COR-L47 (cell line): ENCODE results near the gene SYTL3.
A peak's percentile ranks its signal among the peaks of the same experiment; 100 is the strongest.

Experiments
- DNase-seq: peaks from one replicate; lab custom pipeline; 2025; lab: John Stamatoyannopoulos, UW

Gene SYTL3

DNA sequence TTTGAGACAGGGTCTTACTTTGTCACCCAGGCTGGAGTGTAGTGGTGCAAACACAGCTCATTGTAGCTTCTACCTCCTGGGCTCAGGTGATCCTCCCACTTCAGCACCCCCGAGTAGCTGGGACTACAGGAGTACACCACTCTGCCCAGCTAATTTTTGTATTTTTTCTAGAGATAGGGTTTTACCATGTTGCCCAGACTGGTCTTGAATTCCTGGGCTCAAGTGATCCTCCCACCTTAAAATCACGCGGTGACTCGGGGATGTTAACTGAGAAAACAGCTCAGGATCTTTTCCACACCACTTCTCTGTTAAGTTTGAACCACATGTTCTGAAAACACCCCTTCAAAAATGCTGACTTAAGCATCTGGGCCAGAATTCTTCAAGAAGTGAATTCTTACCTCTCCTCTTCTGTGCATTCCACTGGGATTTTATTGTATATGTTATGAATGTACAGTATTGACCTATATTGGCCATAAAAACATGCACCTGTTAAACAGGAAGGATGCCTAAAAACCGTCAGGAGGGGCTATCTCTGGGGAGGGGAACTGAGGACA is 72.4 kb downstream of the SYTL3 start:
- DNase-seq = no peak

- DNase-seq = no peak
Measured at GRCh38 chr6:158725704-158726103, 75.8 kb downstream of the SYTL3 start.

DNA sequence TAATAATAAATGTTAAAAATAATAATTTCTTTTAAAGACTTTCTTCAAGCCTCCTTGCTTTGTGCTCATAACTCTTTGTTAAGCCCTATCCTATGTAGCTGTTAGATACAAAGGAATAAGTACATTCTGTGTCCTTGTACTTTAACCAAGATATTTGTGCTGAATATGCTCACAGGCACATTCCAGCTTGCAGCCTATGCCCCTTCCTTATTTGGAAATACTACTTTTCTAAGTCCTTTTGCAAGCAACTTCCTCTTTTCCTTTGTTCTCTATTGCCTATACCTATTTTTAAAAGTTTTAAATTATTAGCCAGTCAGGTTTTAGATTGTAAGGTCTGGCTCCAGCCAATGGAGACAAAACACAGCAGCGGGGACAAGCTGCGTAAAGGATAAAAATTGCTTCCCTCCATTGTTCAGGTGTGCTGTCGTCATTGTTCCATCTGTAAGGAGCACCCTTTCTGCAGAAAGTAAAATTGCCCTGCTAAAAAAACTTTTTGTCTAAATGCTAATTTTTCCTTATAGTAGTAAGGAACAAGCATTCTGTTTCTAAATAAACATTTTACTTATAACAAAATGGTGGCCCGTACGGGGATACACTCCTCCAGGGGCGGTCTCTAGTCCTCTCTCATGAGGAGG is 80.2 kb downstream of the SYTL3 start:
- DNase-seq = no peak

GRCh38 chr6:158730541-158730907 is 80.7 kb downstream of the SYTL3 start:
- no peak for DNase-seq

DNA sequence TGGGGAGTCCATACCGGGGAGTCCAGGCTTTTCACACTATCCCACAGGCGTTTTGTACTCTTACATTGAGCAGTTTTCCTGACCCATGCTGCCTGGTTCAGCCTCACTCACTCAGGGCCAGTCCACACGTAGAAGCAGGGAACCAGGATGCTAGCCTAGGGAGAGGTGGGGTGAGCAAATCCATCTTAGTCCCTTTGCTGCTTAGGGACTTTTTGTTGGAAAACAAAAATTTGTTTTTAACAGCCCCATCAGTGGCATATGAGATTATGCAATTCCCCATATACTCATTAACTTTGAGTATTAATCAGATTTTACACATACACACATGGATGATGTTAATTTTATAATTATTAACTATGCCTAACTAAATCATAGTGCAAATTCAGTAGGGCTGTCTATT is 85.2 kb downstream of the SYTL3 start:
- no peak for DNase-seq

- no peak for DNase-seq
Measured at GRCh38 chr6:158737082-158737709, 87.3 kb downstream of the SYTL3 start.

- DNase-seq = no peak
Measured at GRCh38 chr6:158737710-158738615, 88.1 kb downstream of the SYTL3 start.

DNA sequence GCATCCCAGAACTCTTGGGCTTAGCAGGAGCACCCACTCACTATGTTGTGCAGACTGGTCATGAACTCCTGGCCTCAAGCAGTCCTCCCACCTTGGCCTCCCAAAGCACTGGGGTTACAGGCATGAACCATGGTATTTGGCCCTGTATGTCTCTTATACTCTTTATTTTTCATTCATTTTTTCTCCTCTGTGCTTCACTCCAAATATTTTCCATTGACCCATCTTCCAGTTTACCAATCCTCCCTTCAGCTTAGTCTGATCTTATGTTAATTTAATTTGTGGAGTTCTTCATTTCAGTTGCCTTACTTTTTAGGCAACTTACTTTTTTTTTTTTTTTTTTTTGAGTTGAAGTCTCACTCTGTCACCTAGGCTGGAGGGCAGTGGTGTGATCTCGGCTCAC is 89.8 kb downstream of the SYTL3 start:
- no peak for DNase-seq

DNA sequence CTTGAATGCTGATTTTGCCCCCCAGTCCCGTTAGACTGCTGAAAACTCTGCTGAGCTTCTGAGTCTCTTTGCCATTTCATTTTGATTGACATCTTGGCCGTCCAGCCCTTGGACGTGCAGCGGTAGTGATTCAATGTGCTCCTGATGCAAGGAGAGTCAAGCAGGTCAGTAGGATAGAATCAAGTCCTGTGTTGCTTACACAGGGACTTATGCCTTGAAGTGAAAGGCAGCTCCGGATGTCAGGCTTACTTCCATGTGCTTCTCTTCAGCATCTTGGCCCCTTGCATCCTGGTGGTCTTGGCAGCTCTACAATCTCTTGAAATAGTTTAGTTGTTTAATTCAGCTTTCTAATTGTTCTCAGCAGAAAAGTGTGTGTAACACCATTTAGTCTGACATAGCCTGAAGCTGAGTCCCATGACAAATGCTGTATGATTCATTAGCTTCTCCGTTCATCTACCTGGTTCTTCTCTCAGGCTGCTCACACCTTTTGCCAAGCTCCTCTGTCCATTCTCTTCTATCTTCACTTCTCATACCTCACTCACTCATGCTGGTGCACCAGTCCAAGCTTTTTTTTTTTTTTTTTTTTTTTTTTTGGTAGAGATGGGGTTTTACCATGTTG is 93.3 kb downstream of the SYTL3 start:
- no peak for DNase-seq

DNA sequence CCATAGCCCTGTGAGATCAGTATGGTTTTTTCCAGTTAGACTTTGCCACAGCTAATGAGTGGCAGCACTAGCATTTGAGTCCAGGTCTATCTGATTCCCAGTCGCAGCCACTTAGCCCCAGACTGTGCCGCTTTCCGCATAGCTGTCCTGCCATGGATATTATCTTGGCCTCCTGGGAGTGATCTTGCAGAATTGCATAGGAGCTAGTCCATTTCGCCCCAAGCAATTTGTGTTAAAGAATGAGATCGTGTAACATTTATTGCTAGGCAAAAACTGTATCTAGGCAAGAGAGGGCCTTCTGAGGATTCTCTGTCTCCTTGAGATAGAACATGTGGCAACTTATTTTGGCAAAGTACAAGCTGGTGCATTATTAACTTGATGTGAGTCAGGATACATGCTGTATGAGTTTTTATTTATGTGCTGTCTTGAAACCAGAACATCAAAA is 95.2 kb downstream of the SYTL3 start:
- DNase-seq = no peak

DNA sequence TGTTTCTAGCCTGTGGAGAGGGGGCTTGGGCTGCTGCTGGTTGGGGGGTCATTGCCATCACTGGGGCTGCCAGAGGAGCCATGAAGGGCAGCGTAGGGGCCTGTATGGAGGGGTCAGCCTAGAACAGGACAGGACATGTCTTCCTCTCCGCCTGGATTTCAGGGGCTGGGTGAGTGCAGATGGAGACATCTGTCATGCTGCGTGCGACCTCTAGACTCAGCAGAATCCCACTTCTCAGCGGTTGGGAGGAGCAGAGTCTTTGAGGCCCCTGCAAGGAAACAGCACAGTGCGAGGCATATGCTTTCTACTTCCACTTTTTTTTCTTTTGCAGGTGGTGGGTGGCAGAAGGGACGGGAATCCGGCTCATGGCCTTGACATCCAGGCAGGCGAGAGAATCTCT is 101.4 kb downstream of the SYTL3 start:
- DNase-seq = no peak

DNA sequence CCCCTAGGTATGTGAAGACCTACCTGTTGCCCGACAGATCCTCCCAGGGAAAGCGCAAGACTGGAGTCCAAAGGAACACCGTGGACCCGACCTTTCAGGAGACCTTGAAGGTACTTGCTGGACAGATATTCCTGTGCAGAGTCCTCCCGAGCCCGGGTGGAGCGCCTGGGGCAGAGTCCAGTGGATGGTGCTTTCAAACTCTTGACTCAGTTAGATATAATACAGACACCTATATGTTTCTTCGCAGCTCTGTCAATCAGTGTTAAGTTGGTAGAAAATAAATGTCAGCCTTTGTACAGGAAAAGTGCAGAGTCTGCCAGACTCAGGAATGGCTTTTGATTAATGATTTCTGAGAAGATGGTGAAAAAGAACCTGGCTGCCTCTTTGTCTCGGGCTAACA is 102.1 kb downstream of the SYTL3 start:
- no peak for DNase-seq

GRCh38 chr6:158752613-158753012 is 102.8 kb downstream of the SYTL3 start:
- DNase-seq = peak; percentile 55

- no peak for DNase-seq
Measured at GRCh38 chr6:158753811-158754210, 104.0 kb downstream of the SYTL3 start.

GRCh38 chr6:158754738-158755137 is 104.9 kb downstream of the SYTL3 start:
- DNase-seq = no peak

DNA sequence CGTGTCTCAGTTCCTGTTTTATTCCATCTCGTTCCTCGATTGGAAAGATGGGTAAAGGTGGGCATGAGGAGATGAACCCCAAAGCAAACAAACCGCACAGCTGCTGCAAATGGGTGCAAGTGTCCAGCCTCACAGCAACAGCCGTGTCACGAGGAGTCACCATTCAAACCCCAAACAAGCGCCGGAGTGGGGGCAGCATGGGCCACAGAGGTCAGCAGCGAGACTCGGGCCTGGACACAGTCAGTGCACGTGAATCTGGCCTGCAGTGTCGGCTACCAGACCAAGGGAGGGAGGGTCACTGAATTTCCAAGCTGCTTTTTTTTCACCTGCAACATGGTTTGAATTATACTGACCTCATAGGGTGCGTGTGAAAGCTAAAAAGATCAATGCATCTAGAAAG is 105.8 kb downstream of the SYTL3 start:
- no peak for DNase-seq

DNA sequence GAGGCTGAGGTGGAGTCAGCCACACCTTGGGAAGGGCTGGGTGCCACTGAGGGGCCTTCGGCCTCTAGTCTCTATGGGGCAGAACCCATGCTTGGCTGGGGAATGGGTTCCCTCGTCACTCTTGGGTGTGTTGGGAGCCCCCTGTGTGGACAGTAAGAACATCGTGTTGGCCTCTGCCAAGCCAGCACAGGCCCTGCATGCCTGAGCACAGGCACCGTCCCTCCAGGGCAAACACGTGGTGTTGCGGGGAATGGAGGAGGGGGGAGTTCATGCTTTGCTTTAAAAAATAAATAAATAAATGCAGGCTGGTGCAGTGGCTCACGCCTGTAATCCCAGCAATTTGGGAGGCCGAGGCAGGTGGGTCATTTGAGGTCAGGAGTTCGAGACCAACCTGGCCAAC is 106.3 kb downstream of the SYTL3 start:
- no peak for DNase-seq

- no peak for DNase-seq
Measured at GRCh38 chr6:158756977-158757752, 107.3 kb downstream of the SYTL3 start.

DNA sequence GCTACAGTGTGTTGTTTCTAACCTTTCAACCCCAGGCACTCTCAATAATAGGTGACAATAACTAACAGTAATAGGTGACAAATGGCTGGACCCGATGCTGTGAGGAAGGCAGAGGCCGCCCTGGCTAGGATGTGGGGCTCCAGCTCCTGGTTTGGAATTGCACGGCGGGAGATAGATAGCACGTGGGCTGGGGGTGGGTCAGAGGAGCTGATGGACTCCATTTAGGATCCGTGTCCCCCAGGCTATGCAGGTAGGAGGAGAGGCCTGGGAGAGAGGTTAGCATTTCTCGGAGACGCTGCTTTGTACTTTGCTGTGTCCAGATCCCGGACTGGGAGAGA is 107.9 kb downstream of the SYTL3 start:
- no peak for DNase-seq

GRCh38 chr6:158758451-158758860 is 108.6 kb downstream of the SYTL3 start:
- DNase-seq = peak; percentile 64

DNA sequence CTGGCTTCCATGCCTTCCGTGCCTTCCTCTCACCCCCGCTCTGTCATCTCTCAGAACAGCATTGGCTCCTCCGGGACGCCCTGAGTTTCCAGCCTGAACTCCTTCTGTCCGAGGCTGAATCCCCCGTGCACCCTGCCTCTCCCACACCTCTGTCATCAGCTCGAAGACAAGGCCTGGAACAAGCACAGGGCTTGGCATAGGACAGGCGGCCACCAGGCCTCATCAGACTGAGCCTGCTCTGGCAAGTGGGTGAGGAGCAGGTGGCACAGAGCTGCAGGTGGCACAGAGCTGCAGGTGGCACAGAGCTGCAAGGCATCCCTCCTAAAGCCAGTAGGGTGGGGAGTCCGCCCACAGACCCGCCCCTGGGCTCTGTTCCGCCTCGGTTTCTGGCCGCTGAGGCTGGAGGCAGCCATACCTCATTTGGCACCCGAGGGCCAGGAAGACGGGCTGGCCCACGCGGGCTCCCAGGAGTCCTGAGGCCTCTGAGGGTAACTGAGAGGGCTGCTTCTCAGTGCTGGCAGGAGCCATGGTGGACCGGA is 109.2 kb downstream of the SYTL3 start:
- DNase-seq = peak; percentile 67
